Testis (tissue), 2 donors: ENCODE measurements around the gene CPM.

Experiments used
- POLR2A ChIP-seq: fragments of 450-650 bp; IDR thresholded peaks from one replicate; pipeline ENCODE4 v1.6.1; 2017; ENCODE audit warnings: antibody characterized with exemption, mild to moderate bottlenecking, moderate library complexity
- TF ChIP-seq, protein P1 (sequence below), 3 experiments: fragments of 450-650 bp in 2 of 3; fragments of 200-600 bp in 1 of 3; sonication (generic) in 1 of 3; IDR thresholded peaks; one replicate each; pipeline ENCODE4 v1.5.1; 2016 to 2019; ENCODE audit warnings: antibody characterized with exemption in 3 of 3, mild to moderate bottlenecking in 2 of 3, moderate library complexity in 1 of 3

DNA sequence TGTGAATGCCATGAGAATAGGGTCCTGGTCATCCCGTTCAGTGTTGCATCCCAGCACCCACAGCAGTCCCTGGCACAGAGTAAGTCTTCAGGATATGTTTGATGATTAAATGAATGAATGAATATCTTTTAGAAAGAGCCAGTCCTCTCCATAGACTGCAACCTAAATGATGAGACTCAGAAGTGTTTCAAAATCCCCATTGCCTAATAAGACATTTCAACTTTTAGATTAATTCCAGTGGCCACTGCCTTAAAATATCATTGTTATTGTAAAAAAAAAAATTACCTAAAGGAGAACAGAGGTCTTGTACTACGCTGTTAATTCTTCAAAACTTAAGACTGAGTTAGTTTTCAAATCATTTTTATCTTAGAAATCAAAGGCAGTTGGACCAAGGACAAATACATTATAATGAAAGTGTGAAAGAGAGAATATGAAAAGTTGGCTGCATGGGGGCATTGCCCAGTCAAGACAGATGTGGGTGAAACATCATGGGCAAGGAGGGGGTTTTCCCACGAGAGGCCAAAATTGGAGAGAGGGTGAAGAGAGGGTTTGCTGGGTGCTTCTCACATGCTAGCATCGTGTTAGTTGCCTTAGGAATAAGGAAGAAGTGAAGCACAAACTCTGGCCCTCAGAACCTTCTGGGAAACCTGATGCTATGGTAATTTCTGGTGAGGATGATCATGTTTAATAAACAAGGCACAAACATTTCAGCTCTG is 26.3 kb upstream of the CPM start:
- TF ChIP-seq, protein P1, sequence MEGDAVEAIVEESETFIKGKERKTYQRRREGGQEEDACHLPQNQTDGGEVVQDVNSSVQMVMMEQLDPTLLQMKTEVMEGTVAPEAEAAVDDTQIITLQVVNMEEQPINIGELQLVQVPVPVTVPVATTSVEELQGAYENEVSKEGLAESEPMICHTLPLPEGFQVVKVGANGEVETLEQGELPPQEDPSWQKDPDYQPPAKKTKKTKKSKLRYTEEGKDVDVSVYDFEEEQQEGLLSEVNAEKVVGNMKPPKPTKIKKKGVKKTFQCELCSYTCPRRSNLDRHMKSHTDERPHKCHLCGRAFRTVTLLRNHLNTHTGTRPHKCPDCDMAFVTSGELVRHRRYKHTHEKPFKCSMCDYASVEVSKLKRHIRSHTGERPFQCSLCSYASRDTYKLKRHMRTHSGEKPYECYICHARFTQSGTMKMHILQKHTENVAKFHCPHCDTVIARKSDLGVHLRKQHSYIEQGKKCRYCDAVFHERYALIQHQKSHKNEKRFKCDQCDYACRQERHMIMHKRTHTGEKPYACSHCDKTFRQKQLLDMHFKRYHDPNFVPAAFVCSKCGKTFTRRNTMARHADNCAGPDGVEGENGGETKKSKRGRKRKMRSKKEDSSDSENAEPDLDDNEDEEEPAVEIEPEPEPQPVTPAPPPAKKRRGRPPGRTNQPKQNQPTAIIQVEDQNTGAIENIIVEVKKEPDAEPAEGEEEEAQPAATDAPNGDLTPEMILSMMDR (IDR thresholded peaks at IDR 0.05): no peak
- TF ChIP-seq POLR2A: no peak
